Trophoblast cell (in vitro differentiated cells and primary cell): ENCODE measurements around the gene TNK1.
A peak's percentile ranks its signal among the peaks of the same experiment; 100 is the strongest.

ENCODE experiments used
- DNase-seq, 2 donors: peaks; one replicate each; pipeline ENCODE4 v3.0.0-alpha.2; 2016
- H2AFZ ChIP-seq: 2 replicates; pipeline ENCODE4 v1.6.1; 2013; ENCODE audit warnings: low read length, moderate library complexity, mild to moderate bottlenecking; ENCODE audit not compliant: insufficient read depth, poor library complexity
- H2AK5ac ChIP-seq: 2 replicates; pipeline ENCODE4 v1.6.1; 2013; ENCODE audit warnings: mild to moderate bottlenecking, low read length
- H2BK120ac ChIP-seq: 2 replicates; pipeline ENCODE4 v1.6.1; 2013; ENCODE audit warnings: low read length, mild to moderate bottlenecking, moderate library complexity; ENCODE audit not compliant: insufficient read depth, poor library complexity
- H2BK12ac ChIP-seq: 2 replicates; pipeline ENCODE4 v1.6.1; 2013; ENCODE audit warnings: mild to moderate bottlenecking, low read length, moderate library complexity
- H2BK5ac ChIP-seq: 2 replicates; pipeline ENCODE4 v1.6.1; 2013; ENCODE audit warnings: low read length, low read depth, moderate library complexity, mild to moderate bottlenecking; ENCODE audit not compliant: poor library complexity
- H3K14ac ChIP-seq: 2 replicates; pipeline ENCODE4 v1.6.1; 2013; ENCODE audit warnings: mild to moderate bottlenecking, low read length
- H3K18ac ChIP-seq: 2 replicates; pipeline ENCODE4 v1.6.1; 2013; ENCODE audit warnings: mild to moderate bottlenecking, low read length
- H3K23ac ChIP-seq: 2 replicates; pipeline ENCODE4 v1.6.1; 2013; ENCODE audit warnings: low read length
- H3K27ac ChIP-seq: 2 replicates; pipeline ENCODE4 v1.5.1; 2013; ENCODE audit warnings: low read depth, mild to moderate bottlenecking, inconsistent platforms, low read length, moderate library complexity
- H3K27me3 ChIP-seq: 2 replicates; pipeline ENCODE4 v1.6.1; 2013; ENCODE audit warnings: inconsistent platforms, mild to moderate bottlenecking, low read length, moderate library complexity; ENCODE audit not compliant: insufficient read depth
- H3K36me3 ChIP-seq, 2 experiments: 1 replicate in 1 of 2; 2 replicates in 1 of 2; pipeline ENCODE4 v1.6.1; 2013; ENCODE audit warnings: low read length in 2 of 2, mild to moderate bottlenecking in 2 of 2, moderate library complexity in 1 of 2; ENCODE audit not compliant: insufficient read depth in 2 of 2, control insufficient read depth in 1 of 2
- H3K4ac ChIP-seq: 2 replicates; pipeline ENCODE4 v1.6.1; 2013; ENCODE audit warnings: low read depth, mild to moderate bottlenecking, low read length, moderate library complexity
- H3K4me1 ChIP-seq, 2 experiments: 1 replicate in 1 of 2; 2 replicates in 1 of 2; pipeline ENCODE4 v1.6.1; 2013; ENCODE audit warnings: low read length in 2 of 2, mild to moderate bottlenecking in 2 of 2, moderate library complexity in 1 of 2; ENCODE audit not compliant: insufficient read depth in 2 of 2, control insufficient read depth in 1 of 2
- H3K4me2 ChIP-seq: 2 replicates; pipeline ENCODE4 v1.6.1; 2013; ENCODE audit warnings: inconsistent platforms, mild to moderate bottlenecking, low read length, moderate library complexity
- H3K4me3 ChIP-seq: 2 replicates; pipeline ENCODE4 v1.5.1; 2013; ENCODE audit warnings: mild to moderate bottlenecking, low read depth, low read length, inconsistent platforms
- H3K79me1 ChIP-seq: one replicate; pipeline ENCODE4 v1.6.1; 2013; ENCODE audit warnings: low read length
- H3K79me2 ChIP-seq: 2 replicates; pipeline ENCODE4 v1.6.1; 2013; ENCODE audit warnings: low read length, mild to moderate bottlenecking; ENCODE audit not compliant: control insufficient read depth, insufficient read depth, poor library complexity
- H3K9ac ChIP-seq: 2 replicates; pipeline ENCODE4 v1.6.1; 2013; ENCODE audit warnings: mild to moderate bottlenecking, low read length
- H3K9me3 ChIP-seq: 2 replicates; pipeline ENCODE4 v1.6.1; 2013; ENCODE audit warnings: low read depth, mild to moderate bottlenecking, control low read depth, inconsistent platforms, low read length; ENCODE audit not compliant: insufficient read depth
- H4K12ac ChIP-seq: 2 replicates; pipeline ENCODE4 v1.6.1; 2013; ENCODE audit warnings: low read depth, mild to moderate bottlenecking, low read length, moderate library complexity
- H4K8ac ChIP-seq: 2 replicates; pipeline ENCODE4 v1.6.1; 2013; ENCODE audit warnings: low read depth, mild to moderate bottlenecking, low read length, moderate library complexity
- H4K91ac ChIP-seq: one replicate; pipeline ENCODE4 v1.6.1; 2013; ENCODE audit warnings: low read depth, mild to moderate bottlenecking, low read length, moderate library complexity
- WGBS: extraction: QIAGEN DNeasy Blood & Tissue Kit; methylation state at CpG from one replicate; pipeline ENCODE4 v1.1.7; 2013; ENCODE audit warnings: missing lambda C conversion rate; ENCODE audit not compliant: insufficient read length, insufficient coverage; ENCODE audit errors: extremely low coverage; 5-methylcytosine and 5-hydroxymethylcytosine counted together

The TNK1 gene

GRCh38 chr17:7392696-7393612, 12.1 kb downstream of the TNK1 start:
- Histone ChIP-seq H3K27ac (no peak overlapping the region), H2AFZ (no peak overlapping the region), H4K8ac (peak overlapping the region; percentile 12), H3K36me3 (peaks cover 40 to 44% of the 10 kb centered on the region in 2 experiments), H2BK5ac (no peak overlapping the region), H3K4me2 (peak overlapping the region; percentile 92), H4K91ac (peak overlapping the region; percentile 64), H3K4me1 (peaks cover 11 to 16% of the 10 kb centered on the region in 2 experiments), H3K4ac (peak overlapping the region; percentile 60), H2AK5ac (peak overlapping the region; percentile 83), H3K23ac (no peak overlapping the region), H3K79me2 (peaks cover 12% of the 10 kb centered on the region), H2BK12ac (peak overlapping the region; percentile 15), H3K14ac (peak overlapping the region; percentile 84), H3K79me1 (peaks cover 17% of the 10 kb centered on the region), H3K4me3 (peak overlapping the region; percentile 85), H3K18ac (peak overlapping the region; percentile 48), H3K9me3 (no peaks in the 10 kb centered on the region), H2BK120ac (no peak overlapping the region), H3K9ac (no peak overlapping the region), H4K12ac (no peak overlapping the region), H3K27me3 (no peaks in the 10 kb centered on the region)
- no peak for DNase-seq
- WGBS = no CpG with 5 or more reads among the region's 42 CpGs

- Histone ChIP-seq H3K27me3 (no peaks in the 10 kb centered on the region), H3K4me1 (peaks cover 11 to 16% of the 10 kb centered on the region in 2 experiments), H4K91ac (peak overlapping the region; percentile 64), H3K4me2 (peak overlapping the region; percentile 92), H2AFZ (peak overlapping the region; percentile 61), H3K79me1 (peaks cover 17% of the 10 kb centered on the region), H3K9me3 (no peaks in the 10 kb centered on the region), H3K9ac (peak overlapping the region; percentile 81), H2BK12ac (peak overlapping the region; percentile 15), H2AK5ac (peak overlapping the region; percentile 83), H3K4ac (peak overlapping the region; percentile 60), H3K14ac (peak overlapping the region; percentile 84), H2BK120ac (peak overlapping the region; percentile 29), H3K27ac (peak overlapping the region; percentile 51), H4K12ac (peak overlapping the region; percentile 56), H2BK5ac (peak overlapping the region; percentile 78), H3K36me3 (peaks cover 31 to 36% of the 10 kb centered on the region in 2 experiments), H3K4me3 (peak overlapping the region; percentile 85), H4K8ac (peak overlapping the region; percentile 75), H3K23ac (no peak overlapping the region), H3K18ac (peak overlapping the region; percentile 71), H3K79me2 (peaks cover 12% of the 10 kb centered on the region)
- peak in 1 of 2 donors; percentile 37 for DNase-seq
- WGBS = no CpG with 5 or more reads among the region's 48 CpGs
Measured at GRCh38 chr17:7393613-7394451, 12.9 kb downstream of the TNK1 start.

- Histone ChIP-seq H3K4me2 (peak within 1 kb of the TSS; percentile 92), H2AFZ (peak within 1 kb of the TSS; percentile 61), H4K12ac (peak within 1 kb of the TSS; percentile 89), H3K4ac (peak within 1 kb of the TSS; percentile 66), H2BK12ac (peak within 1 kb of the TSS; percentile 37), H4K91ac (peak within 1 kb of the TSS; percentile 79), H3K79me1 (peaks cover 17% of the 10 kb centered on the region), H2AK5ac (peak within 1 kb of the TSS; percentile 83), H4K8ac (peak within 1 kb of the TSS; percentile 89), H3K14ac (peak within 1 kb of the TSS; percentile 84), H2BK5ac (peak within 1 kb of the TSS; percentile 78), H3K4me3 (peak within 1 kb of the TSS; percentile 85), H3K9me3 (no peaks in the 10 kb centered on the region), H3K18ac (peak within 1 kb of the TSS; percentile 89), H3K27ac (peak within 1 kb of the TSS; percentile 86), H3K79me2 (peaks cover 12% of the 10 kb centered on the region), H3K36me3 (peaks cover 24 to 28% of the 10 kb centered on the region in 2 experiments), H3K4me1 (peaks cover 11 to 16% of the 10 kb centered on the region in 2 experiments), H3K23ac (no peak within 1 kb of the TSS), H3K9ac (peak within 1 kb of the TSS; percentile 81), H2BK120ac (peak within 1 kb of the TSS; percentile 83), H3K27me3 (no peaks in the 10 kb centered on the region)
- no CpG with 5 or more reads among the region's 71 CpGs for WGBS
- peak; percentile 76 to 80 for DNase-seq
Measured at GRCh38 chr17:7394452-7395191, 13.7 kb downstream of the TNK1 start, which contains the start of gene PLSCR3. TSS of gene PLSCR3 (minus strand) at chr17:7394525. CDS start at chr17:7394110, 415 bp downstream.
